ENCODE measurements around the gene DIS3L.
"Not testable (repeated sequence)": the region's sequence is repeated elsewhere in the genome, so short reads cannot be mapped to it uniquely, and the experiment has no call there.

Gene DIS3L

DNA sequence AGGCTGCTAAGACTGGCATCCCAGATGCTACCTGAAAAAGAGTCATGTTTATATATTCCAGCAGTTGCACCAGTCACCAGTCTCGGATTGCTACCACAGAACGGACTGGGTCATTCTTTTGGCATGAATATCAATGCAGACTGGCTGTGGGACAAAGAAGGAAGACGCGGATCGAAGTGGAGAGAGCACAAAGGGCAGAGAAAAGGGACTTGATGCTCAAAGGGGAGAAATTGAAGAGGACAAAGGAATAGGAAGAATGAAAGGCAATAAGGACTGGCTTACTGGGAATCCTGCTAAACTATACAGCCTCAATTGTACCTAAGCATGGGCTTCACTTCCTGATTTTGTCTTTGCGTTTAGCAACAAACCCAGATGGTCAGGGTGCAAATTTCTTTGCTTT is 15.3 kb upstream of the DIS3L start:
- DNase-seq (ENCODE audit: low spot score): no peak

GRCh38 chr15:66278671-66279070 is 14.7 kb upstream of the DIS3L start:
- no peak for DNase-seq (ENCODE audit: low spot score)

GRCh38 chr15:66284271-66284670 is 9.1 kb upstream of the DIS3L start:
- DNase-seq (ENCODE audit: low spot score): no peak

- no peak for DNase-seq (ENCODE audit: low spot score)
Measured at GRCh38 chr15:66285533-66286280, 7.7 kb upstream of the DIS3L start.

DNA sequence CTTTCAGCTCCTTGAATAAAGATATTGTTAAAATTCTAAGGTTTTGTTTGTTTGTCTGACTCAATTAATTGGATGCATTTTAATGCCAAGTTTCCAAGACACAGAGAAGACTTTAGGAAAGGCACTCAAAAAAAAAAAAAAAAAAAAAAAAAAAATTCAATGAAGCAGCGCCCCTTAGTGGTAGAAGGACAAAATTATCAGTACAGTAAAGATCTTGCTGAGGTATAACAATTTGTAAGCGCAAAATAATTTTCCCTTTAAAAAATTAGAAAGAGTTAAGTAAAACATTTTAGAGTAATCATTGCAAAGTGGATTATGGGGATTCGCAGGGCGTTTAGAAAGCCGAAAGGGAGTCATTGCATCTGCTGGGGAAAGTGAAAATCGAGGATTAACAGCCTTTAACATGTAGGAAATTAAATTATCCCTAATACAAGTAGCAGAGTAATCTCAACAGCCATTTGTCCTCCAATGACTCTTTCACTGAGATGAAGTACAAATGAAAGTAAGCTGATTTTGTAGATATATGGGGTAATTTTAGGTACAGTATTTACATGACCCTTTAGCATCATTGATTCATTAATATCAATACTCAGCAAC is 5.8 kb upstream of the DIS3L start:
- peak; percentile 11 for DNase-seq (ENCODE audit: low spot score)

- DNase-seq (ENCODE audit: low spot score): no peak
Measured at GRCh38 chr15:66288093-66288492, 5.3 kb upstream of the DIS3L start.

DNA sequence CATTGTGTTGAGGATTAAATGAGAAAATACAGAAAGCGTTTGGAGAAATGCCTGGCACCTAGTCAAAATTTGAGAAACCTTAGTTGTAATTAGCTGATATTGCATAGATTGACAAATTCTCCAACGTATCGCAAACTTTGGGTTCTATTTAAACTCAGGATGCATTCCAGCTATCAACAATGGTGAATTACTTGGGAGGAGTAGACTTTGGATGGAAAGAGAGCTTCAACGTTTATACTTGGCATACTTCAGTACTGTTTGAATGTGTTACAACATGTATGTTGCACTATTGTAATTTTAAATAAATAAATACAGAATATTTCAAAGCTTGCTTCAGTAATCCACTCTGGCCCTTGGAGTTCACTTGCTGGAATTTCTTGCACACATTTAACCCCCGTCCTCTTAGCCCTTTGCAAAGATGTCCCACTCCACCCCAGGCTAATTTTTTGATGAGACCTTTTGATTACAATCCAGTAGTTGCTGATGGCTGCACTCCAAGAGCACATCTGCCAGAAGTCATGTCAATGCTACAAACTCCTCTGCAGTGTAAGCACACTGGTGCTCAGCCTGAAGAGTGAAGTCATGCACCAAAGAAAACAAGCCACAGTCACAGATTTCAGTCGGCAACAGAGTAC is 4.7 kb upstream of the DIS3L start:
- DNase-seq (ENCODE audit: low spot score): no peak

DNA sequence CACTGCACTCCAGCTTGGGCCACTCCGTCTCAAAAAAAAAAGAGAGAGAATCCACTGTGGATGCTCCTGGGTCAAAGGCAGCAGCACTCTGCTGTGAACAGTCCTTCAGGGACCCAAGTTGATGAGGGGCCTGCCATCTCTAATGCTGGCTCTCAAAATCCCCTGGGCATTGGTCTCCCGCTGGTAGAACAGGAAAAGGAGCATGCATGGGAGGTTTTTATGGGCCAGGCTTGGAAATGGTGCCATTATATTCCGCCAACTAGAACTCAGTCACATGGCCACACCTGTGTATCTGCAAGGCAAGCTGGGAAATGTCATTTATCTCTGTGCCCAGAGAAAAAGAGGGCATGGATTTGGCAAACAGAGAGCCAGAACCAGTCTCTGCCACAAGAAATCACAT is 3.4 kb upstream of the DIS3L start:
- no peak for DNase-seq (ENCODE audit: low spot score)

GRCh38 chr15:66290518-66290917 is 2.9 kb upstream of the DIS3L start:
- DNase-seq (ENCODE audit: low spot score): no peak

DNA sequence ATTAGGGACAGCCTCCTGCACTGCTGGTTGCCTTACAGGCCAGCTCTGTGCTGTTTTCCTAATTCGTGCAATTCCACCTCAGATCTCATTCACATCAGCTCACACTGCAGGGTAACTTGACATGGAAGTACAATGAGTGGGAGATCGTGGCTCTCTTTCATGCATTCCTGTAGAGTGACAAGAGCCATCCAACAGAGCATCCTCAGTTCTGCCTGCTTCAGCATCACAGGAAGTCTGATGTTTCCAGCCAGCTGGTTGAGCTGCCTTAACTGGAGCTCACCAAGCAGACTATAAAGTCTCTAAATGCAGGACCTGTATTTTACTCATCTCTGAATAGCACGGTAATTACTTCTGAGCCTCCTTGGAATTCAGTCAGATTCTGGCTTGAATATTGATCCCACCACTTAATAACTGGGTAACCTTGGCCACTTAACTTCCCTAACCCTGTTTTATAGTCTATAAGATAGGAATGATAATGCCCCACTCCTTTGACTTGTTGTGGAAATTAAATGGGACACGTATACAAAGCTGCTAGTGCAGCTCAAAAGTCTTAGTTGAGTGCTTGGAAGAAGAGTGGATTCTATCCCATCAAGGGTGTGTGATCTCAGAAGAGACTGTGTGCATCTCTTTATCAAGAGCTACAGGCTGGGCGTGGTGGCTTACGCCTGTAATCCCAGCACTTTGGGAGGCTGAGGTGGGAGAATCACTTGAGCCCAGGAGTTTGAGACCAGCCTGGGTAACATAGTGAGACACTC is 1.4 kb upstream of the DIS3L start:
- no peak for DNase-seq (ENCODE audit: low spot score)

GRCh38 chr15:66292571-66293418 is 573 bp upstream of the DIS3L start:
- DNase-seq (ENCODE audit: low spot score): no peak

DNA sequence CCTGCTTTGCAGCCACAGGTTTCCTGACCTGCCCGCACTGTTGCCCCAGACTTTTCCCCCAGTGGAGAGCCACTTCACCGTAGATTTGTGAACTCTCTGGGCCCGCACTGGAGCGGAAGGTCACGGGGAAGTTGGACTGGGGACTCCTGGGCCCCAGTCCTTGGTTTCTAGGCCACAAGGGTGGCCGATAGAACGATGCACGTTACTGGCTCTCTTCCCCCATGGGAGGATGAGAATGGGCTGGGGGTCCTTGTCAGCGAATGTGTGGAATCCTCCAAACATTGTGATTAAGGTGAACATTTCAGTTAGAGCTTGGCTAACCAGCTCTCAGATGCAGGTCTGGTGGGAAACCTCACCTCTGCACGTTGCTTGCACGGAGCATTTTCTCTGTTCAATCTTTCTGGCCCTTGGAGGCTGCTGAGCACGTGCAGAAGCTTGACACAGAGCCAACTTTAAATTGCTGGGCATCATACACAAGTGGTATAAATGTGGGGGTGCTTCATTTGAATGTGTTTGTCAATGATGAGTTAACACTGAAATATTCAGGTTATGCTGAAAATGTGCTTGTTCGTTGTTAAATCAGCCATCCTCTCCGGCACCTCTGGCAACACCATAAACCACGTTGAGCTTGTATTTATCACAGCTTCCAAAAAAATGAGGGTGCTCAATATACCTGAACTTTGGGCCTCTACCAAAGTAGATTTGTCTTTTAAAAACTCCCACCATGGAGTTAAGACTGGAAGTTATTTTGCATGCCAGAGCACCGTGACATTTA is 976 bp downstream of the DIS3L start:
- DNase-seq (ENCODE audit: low spot score): peak; percentile 11

DNA sequence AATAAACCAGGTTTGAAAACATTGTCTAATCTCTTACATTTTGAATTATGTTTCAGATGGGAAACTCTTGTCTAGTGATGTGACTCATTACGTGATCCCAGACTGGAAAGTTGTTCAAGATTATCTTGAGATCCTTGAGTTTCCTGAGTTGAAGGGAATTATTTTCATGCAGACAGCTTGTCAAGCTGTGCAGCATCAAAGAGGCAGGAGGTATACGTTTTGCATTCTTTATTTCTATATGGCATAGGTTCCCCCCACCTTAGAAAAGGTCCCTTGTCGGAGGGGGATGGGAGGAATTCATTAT is 1.5 kb downstream of the DIS3L start:
- DNase-seq (ENCODE audit: low spot score): no peak

DNA sequence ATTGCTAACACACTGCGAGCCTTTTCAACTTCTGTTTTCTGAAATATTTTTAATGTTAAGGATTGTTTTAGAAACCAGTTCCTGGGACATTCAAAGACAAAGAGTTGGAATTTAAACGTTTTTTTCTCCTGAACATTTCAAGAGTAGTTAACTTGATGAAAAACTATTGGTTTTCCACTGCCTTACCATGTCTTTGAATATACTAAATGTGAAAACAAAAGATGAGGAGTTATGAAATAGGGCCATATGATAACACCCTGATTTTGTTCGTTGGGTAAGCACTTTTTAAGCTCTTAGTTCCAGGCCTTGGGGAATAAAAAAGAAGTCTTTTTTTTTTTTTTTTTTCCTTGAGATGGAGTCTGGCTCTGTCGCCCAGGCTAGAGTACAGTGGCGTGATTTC is 2.8 kb downstream of the DIS3L start:
- DNase-seq (ENCODE audit: low spot score): no peak

GRCh38 chr15:66298803-66299251 is 5.5 kb downstream of the DIS3L start:
- no peak for DNase-seq (ENCODE audit: low spot score)

- DNase-seq (ENCODE audit: low spot score): no peak
Measured at GRCh38 chr15:66302489-66303278, 9.3 kb downstream of the DIS3L start.

GRCh38 chr15:66304425-66304824 is 11.1 kb downstream of the DIS3L start:
- not testable (repeated sequence) for DNase-seq (ENCODE audit: low spot score)

DNA sequence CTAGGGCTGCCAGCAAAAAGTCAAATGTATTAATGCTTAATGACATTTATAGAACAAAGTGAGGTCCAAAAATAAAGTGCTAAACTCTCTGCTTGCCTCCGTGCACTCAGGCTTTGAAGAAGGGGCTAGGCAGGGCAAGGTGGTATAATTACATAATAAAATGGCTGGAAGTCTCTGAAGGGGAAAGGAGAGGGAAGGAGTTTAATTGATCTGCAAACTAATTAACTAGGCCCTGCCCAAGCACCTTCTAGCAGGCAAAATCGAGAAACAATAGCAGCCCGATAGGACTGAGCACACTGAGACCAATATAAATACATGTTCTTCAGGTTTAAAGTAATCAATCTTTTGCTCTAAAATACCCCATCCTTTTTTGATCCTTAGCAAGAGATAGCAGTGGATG is 13.0 kb downstream of the DIS3L start:
- no peak for DNase-seq (ENCODE audit: low spot score)

- no peak for DNase-seq (ENCODE audit: low spot score)
Measured at GRCh38 chr15:66308531-66308930, 15.2 kb downstream of the DIS3L start.

DNA sequence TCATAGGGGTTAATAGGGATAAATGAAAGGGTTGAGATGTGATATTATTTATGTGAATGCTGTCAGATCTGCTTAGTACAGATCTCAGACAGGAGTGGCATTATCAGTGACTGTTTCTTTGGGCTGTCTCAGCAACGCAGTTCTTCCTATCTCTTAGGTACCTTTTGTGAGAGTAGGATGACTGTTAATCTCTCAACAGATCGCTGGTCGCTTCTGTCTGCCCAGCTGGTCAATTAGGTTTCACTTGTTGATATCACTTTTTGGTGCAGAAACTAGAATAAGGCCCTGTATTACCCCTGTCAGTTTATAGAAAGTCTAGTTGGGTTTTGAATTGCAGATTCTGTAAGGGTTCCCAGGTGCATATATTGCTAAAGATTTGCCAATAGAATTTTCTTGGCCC is 16.5 kb downstream of the DIS3L start:
- no peak for DNase-seq (ENCODE audit: low spot score)

Data from CD4-positive, alpha-beta T cell treated with Interleukin-2 at 100 ng/mL for 4 hours (primary cell).